C4-2B (cell line): ENCODE results near the gene POMZP3.
"Not testable (repeated sequence)": the region's sequence is repeated elsewhere in the genome, so short reads cannot be mapped to it uniquely, and the experiment has no call there.

Experiments used
- CTCF ChIP-seq: fragments of 450-650 bp; conservative IDR thresholded peaks from 2 replicates; pipeline ENCODE4 v1.5.1; 2017; ENCODE audit warnings: mild to moderate bottlenecking
- ZFX ChIP-seq: fragments of 450-650 bp; IDR thresholded peaks from 2 replicates; pipeline ENCODE4 v1.6.1; 2017

DNA sequence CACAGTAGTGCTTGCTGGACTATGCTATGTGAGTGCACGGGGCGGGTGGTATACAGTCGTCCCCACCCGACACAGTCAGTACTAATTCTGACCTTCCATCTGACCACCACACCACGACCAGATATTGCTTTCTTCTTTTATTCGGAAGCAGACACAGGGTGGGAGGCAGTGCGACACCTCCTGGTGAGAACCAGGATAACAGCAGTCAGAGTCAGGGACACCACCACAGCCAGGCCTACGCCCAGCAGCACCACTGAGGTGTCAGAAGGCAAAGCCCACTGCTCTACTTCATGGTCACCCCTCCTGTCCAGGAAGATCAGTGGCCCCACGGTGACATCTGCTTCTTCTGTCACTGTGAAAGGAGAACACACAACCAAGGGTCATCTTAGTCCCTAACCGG lies 17.2 kb downstream of the POMZP3 start:
- not testable (repeated sequence) for TF ChIP-seq CTCF, ZFX
